HG02623 (cell line): ENCODE results near the gene TRMT112.

Experiments
- ATAC-seq: cut with Tn5 transposase; IDR thresholded peaks from one replicate; pipeline ENCODE4 v1.9.1; 2021; ENCODE audit warnings: moderate library complexity; ENCODE audit not compliant: unreplicated experiment

Gene TRMT112

DNA sequence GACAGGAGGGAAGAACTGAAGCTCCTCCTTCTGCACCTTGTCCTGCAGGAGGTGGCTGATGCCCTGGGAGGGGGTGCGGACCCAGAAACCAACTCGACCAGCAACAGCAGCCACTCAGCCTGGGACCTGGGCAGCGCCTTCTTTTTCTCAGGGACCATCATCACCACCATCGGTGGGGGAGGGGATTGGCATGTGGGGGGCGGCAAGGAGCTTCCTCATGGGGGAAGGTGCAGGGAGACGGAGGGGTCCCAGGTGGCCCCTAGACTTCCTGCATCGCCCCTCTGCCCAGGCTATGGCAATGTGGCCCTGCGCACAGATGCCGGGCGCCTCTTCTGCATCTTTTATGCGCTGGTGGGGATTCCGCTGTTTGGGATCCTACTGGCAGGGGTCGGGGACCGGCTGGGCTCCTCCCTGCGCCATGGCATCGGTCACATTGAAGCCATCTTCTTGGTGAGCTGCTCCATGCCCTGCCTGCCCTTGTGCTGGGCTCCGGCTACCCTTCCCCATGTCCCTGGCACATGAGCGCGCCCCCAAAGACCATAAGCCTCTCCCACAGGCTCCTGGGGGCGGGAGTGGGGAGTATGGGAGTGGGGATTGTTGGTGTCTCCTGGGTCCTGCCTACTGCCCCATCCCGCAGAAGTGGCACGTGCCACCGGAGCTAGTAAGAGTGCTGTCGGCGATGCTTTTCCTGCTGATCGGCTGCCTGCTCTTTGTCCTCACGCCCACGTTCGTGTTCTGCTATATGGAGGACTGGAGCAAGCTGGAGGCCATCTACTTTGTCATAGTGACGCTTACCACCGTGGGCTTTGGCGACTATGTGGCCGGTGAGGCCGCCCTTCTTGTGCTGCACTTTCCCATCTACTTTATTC is 20.3 kb downstream of the TRMT112 start:
- ATAC-seq, result no peak

DNA sequence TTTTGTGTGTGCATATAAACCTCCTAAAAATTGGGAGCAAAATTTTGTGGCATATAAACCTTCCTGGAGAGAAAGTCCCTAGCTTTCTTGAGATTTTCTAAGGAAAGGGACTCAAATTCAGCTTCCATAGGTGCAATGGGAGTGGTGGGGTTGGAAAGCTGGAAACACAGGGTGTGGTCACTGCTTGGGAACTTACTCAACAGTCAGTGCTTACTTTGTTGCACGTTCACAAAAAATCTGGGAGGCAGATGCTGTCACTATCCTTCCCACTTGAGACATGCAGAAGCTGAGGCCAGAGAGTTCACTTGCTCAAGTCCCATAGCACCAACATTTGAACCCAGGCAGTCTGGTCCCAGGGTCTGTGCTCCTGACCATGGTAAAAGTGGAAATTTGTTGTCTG is 21.1 kb downstream of the TRMT112 start:
- ATAC-seq, result no peak

GRCh38 chr11:64295760-64296159 is 21.6 kb downstream of the TRMT112 start:
- no peak for ATAC-seq

- no peak for ATAC-seq
These were observed 22.6 kb downstream of the TRMT112 start for GRCh38 chr11:64294774-64295173.

GRCh38 chr11:64292460-64293254 is 24.7 kb downstream of the TRMT112 start:
- ATAC-seq, result no peak

DNA sequence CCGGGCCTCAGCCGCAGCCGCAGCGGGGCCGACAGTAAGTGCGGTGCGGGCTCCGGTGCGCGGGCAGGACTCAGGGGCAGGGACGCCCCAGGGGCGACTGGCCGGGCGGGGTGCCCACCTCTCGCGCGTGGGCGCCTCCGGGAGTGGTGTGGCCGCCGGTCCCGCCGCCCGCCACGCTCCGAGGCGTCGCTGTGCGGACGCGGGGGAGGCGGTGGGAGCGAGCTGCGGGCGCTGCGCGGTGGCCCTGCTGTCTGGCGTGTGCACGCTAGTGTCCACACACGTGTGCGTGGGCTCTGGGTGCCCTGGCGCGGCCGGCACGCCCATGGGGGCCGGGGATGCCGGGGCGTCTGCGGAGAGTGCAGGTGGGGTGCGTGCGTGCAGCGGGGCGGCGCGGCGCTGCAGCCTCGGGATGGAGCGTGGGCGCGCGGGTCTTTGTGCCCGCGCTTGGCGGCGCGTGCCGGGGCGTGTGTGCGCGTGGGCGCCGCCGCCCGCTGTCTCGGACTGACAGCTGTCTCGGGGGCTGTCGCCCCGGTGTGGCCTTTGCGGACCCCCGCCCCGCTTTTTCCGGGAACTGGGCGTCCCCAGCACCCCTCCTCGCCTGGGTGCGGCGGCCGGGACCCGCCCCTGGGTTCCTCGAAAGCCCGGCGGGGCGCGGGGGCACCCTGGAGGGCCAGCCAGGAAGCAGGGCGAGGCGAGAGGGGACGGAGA is 25.5 kb downstream of the TRMT112 start:
- no peak for ATAC-seq

- ATAC-seq, result no peak
These were observed 26.1 kb downstream of the TRMT112 start, which contains the start of gene KCNK4 for GRCh38 chr11:64291262-64291751. KCNK4 (plus strand) TSS chr11:64291302; CDS start chr11:64293019, 1,717 bp downstream.

- ATAC-seq, result no peak
These were observed 26.8 kb downstream of the TRMT112 start for GRCh38 chr11:64290352-64291261.

DNA sequence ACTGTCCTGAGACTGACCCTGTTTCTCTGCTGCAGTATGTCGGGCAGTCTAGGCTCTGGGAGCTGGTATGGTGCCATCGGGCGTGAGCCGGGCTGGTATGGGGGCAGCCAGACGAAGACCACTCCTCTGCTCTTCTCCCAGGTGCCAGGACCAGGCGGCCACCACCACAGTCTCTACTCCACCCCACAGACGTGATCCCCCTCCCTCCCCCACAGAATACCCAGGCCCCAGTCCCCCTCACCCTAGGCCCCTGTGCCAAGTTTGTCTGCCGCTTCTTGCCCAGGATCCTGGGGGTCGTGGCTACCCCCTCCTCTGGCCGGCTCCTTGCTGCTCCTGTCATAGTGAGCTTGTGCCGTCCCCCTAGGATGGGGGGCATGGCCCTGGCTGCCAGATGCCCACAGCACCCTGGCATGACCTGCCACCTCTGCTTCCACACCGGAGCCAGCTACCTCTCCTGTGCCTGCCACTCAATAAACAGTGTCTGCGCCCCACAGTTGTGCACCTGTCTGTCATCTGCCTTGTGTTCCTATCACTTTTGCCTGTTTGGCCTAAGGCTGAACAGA is 28.3 kb downstream of the TRMT112 start:
- ATAC-seq, result no peak

DNA sequence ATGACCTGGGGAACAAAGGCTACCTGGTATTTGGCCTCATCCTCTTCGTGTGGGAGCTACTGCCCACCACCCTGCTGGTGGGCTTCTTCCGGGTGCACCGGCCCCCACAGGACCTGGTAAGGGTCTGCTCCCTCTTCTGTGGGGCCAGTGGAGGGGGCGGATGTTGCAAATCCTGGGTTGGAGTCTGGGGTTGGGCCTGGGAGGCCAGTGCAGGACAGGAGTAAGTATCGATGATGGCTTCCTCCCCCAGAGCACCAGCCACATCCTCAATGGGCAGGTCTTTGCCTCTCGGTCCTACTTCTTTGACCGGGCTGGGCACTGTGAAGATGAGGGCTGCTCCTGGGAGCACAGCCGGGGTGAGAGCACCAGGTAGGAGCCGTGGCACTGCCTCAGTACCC is 29.0 kb downstream of the TRMT112 start:
- ATAC-seq, result no peak

GRCh38 chr11:64287676-64288352 is 29.5 kb downstream of the TRMT112 start:
- ATAC-seq, result no peak

- no peak for ATAC-seq
These were observed 30.6 kb downstream of the TRMT112 start for GRCh38 chr11:64286801-64287159.

- ATAC-seq, result no peak
These were observed 31.2 kb downstream of the TRMT112 start for GRCh38 chr11:64285885-64286800.

- ATAC-seq, result peak; percentile 50
These were observed 32.1 kb downstream of the TRMT112 start, which contains the start of gene GPR137 for GRCh38 chr11:64284962-64285884. GPR137 (plus strand) TSS chr11:64285848; CDS start chr11:64286525, 677 bp downstream.

GRCh38 chr11:64284048-64284961 is 33.1 kb downstream of the TRMT112 start, which contains the start of gene BAD:
BAD (minus strand) TSS chr11:64284665; CDS start chr11:64284368, 297 bp downstream.
- ATAC-seq, result peak; percentile 54

GRCh38 chr11:64283092-64283491 is 34.3 kb downstream of the TRMT112 start:
- ATAC-seq, result no peak
